ENCODE results near the gene LRRN2. TPM values are rescaled to one million over a fixed set of nuclear protein-coding genes. Genes with fewer than 3 reads are reported as not detected.

LRRN2 gene
- total RNA-seq, 1 donor from 2014 or later, result not detected

DNA sequence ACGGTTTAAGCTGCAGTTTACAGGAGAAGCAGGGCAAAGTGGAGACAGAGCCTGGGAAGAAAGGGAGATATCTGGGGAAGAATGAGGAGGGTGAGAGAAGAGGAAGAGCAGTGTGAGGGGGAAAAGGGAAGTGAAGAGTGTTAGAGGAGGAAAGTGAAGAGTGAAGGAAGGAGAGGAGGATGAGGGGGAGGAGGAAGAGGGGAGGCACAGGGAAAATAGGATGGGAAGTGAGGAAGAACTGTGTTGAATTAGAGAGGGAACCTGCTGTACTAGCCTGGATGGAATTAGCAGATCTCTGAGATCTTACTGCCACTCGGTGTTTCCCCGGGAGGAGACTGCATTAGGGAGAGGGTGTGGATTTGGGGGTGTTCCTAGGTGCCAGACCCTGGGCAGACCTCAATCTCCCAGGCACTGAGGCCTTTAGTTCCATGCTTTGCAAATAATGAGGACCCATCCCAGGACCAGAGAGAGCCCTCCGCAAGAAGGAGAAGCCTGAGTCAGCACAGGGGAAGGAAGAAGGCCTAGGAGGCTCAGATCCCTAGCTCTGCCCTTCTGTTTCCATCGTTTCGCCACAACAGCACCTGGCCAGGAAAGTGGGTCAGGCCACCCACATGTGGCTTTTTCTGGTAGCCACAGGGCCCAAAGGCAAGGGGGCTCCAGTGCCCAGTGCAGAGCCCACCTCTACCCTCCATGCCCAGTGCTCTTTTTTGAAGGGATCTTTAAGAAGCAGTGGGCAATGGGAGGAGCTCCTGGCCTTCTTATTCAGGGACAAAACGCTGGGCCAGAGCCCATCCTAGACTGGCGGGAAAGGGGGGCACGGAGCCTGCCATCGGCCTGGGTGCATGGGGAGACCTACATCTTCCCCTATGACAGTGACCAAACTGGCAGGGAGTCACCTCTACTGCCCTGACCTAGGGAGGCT, 2.0 kb downstream of the LRRN2 start:
- no peak for DNase-seq
- Mint-ChIP-seq H3K27ac (no peak overlapping the region), H3K9me3 (no peaks in the 10 kb centered on the region), H3K4me3 (no peak overlapping the region), H3K4me1 (peaks cover 13% of the 10 kb centered on the region), H3K27me3 (peaks cover 59% of the 10 kb centered on the region), H3K36me3 (ENCODE audit: low read depth) (no peaks in the 10 kb centered on the region)
- no peak for ATAC-seq (ENCODE audit: low read depth)
- CTCF ChIA-PET, result no interaction called here
- TF ChIP-seq, protein P1, sequence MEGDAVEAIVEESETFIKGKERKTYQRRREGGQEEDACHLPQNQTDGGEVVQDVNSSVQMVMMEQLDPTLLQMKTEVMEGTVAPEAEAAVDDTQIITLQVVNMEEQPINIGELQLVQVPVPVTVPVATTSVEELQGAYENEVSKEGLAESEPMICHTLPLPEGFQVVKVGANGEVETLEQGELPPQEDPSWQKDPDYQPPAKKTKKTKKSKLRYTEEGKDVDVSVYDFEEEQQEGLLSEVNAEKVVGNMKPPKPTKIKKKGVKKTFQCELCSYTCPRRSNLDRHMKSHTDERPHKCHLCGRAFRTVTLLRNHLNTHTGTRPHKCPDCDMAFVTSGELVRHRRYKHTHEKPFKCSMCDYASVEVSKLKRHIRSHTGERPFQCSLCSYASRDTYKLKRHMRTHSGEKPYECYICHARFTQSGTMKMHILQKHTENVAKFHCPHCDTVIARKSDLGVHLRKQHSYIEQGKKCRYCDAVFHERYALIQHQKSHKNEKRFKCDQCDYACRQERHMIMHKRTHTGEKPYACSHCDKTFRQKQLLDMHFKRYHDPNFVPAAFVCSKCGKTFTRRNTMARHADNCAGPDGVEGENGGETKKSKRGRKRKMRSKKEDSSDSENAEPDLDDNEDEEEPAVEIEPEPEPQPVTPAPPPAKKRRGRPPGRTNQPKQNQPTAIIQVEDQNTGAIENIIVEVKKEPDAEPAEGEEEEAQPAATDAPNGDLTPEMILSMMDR (IDR thresholded peaks at IDR 0.05), result no peak
- POLR2A ChIA-PET, result no interaction called here
- intact Hi-C loops (cut with micrococcal nuclease), result no loop called here

DNA sequence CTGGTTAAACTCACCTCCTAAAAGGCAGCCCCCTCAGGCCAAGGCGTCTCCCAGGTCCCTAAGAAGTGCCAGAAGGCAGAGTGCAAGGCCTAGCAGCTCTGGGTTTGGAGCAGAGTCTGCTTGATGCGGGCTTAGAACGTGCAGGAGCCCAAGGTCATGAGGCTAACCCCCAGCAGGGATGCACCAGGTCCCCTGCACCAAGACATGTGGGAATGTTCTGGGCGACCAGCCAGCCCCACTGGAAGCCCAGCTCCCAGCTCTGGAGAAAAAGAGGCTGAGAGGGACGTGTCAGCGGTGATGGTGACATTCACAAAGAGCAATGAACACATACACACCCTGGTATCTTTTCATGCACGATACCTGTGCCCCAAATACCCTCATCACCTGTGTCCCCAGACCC, 5.1 kb downstream of the LRRN2 start:
- Mint-ChIP-seq H3K4me1 (peaks cover 10% of the 10 kb centered on the region), H3K27ac (no peak overlapping the region), H3K27me3 (peaks cover 41% of the 10 kb centered on the region), H3K36me3 (ENCODE audit: low read depth) (no peaks in the 10 kb centered on the region), H3K9me3 (no peaks in the 10 kb centered on the region), H3K4me3 (no peak overlapping the region)
- POLR2A ChIA-PET, result no interaction called here
- no peak for DNase-seq
- intact Hi-C loops (cut with micrococcal nuclease), result no loop called here
- ATAC-seq (ENCODE audit: low read depth), result no peak
- CTCF ChIA-PET, result no interaction called here
- TF ChIP-seq, protein P1 (IDR thresholded peaks at IDR 0.05), result no peak

DNA sequence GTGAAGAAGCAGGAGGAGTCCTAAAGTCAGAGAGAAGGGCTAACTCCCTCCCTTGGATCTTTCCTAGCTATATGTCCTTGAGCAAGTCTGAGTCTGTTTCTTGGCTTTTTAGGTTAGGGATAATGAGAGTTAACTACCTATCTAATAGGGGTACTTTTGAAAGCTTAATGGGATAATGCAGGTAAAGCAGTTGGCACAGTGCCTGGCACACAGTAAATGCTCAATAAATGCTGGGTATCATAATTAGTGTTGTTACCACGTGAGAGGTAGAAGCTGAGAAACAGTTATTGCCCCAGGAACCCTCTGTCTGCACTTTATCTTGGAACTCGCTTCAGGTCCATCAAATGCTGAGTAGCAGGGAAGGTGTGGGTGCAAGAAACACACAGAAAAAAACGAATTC, 5.5 kb downstream of the LRRN2 start:
- H3K4me3 Mint-ChIP-seq, result no peak overlapping the region
- ATAC-seq (ENCODE audit: low read depth) (no peak), DNase-seq (no peak)
- H3K4me1 Mint-ChIP-seq, result peaks cover 10% of the 10 kb centered on the region
- no peaks in the 10 kb centered on the region for H3K36me3 Mint-ChIP-seq (ENCODE audit: low read depth)
- intact Hi-C loops (cut with micrococcal nuclease), result no loop called here
- POLR2A ChIA-PET, result no interaction called here
- no peak overlapping the region for H3K27ac Mint-ChIP-seq
- TF ChIP-seq, protein P1 (IDR thresholded peaks at IDR 0.05), result no peak
- H3K9me3 Mint-ChIP-seq, result no peaks in the 10 kb centered on the region
- CTCF ChIA-PET, result no interaction called here
- peaks cover 41% of the 10 kb centered on the region for H3K27me3 Mint-ChIP-seq

DNA sequence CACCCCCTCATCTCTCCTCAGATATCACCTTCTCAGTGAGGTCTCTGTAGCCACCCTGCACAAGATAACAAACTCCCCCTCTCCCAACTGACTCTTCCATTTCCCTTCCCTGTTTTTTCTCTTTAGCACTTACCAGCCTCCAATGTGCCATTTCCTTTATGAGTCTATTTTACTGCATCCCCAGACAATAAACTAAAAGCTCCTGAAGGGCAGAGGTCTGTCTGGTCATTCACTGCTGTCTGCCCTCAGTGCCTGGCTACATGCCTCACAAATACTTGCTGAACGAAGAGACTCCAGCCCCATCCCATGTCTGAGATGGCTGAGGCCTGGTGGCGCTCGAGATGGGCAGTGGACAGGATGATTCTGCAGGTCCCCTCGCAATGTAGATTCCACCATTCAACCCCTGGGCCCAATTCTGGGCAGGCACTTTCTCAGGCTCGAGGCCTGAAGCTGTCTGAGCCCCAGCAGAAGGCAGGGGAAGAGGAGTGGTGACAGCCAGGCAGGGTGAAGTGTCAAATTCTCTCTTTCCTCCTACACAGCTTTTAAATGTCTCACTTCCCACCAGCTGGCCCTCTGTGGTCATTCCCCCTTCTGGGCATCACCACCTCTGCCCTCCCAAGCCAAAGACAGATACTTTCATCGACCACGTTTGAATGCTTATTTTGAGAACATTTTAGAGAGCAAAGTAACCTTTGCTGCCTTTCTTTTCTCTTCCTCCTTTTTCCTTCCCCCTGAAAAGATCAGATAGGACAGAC, 6.6 kb downstream of the LRRN2 start:
- CTCF ChIA-PET, result no interaction called here
- H3K36me3 Mint-ChIP-seq (ENCODE audit: low read depth), result no peaks in the 10 kb centered on the region
- no peak overlapping the region for H3K27ac Mint-ChIP-seq
- peaks cover under 1% of the 10 kb centered on the region for H3K4me1 Mint-ChIP-seq
- TF ChIP-seq, protein P1 (IDR thresholded peaks at IDR 0.05), result no peak
- no peak overlapping the region for H3K4me3 Mint-ChIP-seq
- POLR2A ChIA-PET, result no interaction called here
- no peaks in the 10 kb centered on the region for H3K9me3 Mint-ChIP-seq
- ATAC-seq (ENCODE audit: low read depth) (no peak), DNase-seq (no peak)
- intact Hi-C loops (cut with micrococcal nuclease), result no loop called here
- peaks cover 31% of the 10 kb centered on the region for H3K27me3 Mint-ChIP-seq

DNA sequence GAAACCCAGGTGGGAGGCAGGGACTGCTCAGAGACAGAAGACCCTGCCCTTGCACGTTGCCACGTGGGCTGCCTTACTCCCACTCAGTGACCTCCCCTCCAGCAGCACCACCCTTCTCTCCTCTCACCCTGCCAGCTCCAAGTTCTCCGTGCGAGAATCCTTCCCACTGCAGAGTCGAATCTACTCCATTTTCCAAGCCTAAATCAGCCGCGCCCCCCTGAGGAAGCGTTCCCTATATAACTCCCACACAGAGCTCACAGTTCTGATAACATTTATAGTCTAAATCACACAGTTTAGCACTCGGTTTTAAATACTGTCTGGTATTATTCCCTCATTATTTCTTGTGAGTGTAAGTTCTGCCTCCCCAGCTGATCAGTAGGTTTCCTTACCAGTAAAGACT, 7.7 kb downstream of the LRRN2 start:
- Mint-ChIP-seq H3K36me3 (ENCODE audit: low read depth) (no peaks in the 10 kb centered on the region), H3K27ac (no peak overlapping the region), H3K9me3 (no peaks in the 10 kb centered on the region), H3K4me3 (no peak overlapping the region), H3K4me1 (no peaks in the 10 kb centered on the region), H3K27me3 (peaks cover 22% of the 10 kb centered on the region)
- no peak for ATAC-seq (ENCODE audit: low read depth)
- intact Hi-C loops (cut with micrococcal nuclease), result no loop called here
- TF ChIP-seq, protein P1 (IDR thresholded peaks at IDR 0.05), result no peak
- ChIA-PET CTCF (no interaction called here), POLR2A (no interaction called here)
- no peak for DNase-seq
